Fibroblast of villous mesenchyme (primary cell): Measurements from ENCODE around the gene WDR44. TPM values are rescaled to one million over a fixed set of nuclear protein-coding genes. Genes with fewer than 3 reads are reported as not detected.

Source experiments
- DNase-seq: peaks from one replicate; pipeline ENCODE4 v3.0.0-alpha.2; 2010; ENCODE audit warnings: low read depth
- H3K4me3 ChIP-seq: 2 replicates; pipeline ENCODE4 v1.5.1; 2011; ENCODE audit warnings: low read depth, mild to moderate bottlenecking, low read length
- total RNA-seq: library from RNA; depleted of rRNA; stranded (reverse); fragments of >200 nt; gene quantifications from 2 replicates; pipeline ENCODE4 v1.2.3, GENCODE V29; 2012
- TF ChIP-seq, protein P1 (sequence below): IDR thresholded peaks from 2 replicates; pipeline ENCODE4 v1.5.1; 2012; ENCODE audit warnings: low read depth, mild to moderate bottlenecking, low read length; ENCODE audit not compliant: insufficient read depth

The WDR44 gene
- total RNA-seq, 1 donor, result 28.9 TPM

DNA sequence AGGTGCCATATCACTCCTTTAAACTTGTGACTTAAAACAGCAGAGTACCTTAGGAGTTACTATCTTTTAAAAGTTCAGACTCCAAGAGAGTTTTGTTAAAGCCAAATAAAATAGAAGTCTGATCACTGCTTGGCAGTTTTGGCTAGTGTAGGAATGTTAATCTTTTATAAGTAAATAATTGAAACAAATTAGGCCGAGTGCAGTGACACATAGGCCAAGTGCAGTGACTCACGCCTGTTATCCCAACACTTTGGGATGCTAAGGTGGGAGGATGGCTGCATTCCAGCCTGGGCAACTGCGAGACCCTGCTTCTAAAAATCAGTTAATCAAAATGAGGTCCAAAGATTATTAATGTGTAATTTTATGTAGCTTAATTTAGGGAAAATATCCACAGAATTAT, 37.2 kb downstream of the WDR44 start:
- TF ChIP-seq, protein P1, sequence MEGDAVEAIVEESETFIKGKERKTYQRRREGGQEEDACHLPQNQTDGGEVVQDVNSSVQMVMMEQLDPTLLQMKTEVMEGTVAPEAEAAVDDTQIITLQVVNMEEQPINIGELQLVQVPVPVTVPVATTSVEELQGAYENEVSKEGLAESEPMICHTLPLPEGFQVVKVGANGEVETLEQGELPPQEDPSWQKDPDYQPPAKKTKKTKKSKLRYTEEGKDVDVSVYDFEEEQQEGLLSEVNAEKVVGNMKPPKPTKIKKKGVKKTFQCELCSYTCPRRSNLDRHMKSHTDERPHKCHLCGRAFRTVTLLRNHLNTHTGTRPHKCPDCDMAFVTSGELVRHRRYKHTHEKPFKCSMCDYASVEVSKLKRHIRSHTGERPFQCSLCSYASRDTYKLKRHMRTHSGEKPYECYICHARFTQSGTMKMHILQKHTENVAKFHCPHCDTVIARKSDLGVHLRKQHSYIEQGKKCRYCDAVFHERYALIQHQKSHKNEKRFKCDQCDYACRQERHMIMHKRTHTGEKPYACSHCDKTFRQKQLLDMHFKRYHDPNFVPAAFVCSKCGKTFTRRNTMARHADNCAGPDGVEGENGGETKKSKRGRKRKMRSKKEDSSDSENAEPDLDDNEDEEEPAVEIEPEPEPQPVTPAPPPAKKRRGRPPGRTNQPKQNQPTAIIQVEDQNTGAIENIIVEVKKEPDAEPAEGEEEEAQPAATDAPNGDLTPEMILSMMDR, result no peak
- DNase-seq, result no peak
- no peak overlapping the region for H3K4me3 ChIP-seq

DNA sequence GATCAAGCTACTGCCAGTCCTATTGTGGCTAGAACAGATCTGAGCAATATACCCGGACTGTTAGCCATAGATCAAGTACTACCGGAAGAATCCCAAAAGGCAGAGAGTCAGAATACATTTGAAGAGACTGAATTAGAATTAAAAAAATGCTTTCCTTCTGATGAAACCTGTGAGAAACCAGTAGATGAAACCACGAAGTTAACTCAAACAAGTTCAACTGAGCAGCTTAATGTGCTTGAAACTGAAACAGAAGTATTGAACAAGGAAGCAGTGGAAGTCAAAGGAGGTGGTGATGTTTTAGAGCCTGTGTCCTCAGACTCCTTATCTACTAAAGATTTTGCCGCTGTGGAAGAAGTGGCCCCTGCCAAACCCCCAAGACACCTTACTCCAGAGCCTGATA, 46.8 kb downstream of the WDR44 start:
- TF ChIP-seq, protein P1, result no peak
- DNase-seq, result no peak
- no peak overlapping the region for H3K4me3 ChIP-seq

DNA sequence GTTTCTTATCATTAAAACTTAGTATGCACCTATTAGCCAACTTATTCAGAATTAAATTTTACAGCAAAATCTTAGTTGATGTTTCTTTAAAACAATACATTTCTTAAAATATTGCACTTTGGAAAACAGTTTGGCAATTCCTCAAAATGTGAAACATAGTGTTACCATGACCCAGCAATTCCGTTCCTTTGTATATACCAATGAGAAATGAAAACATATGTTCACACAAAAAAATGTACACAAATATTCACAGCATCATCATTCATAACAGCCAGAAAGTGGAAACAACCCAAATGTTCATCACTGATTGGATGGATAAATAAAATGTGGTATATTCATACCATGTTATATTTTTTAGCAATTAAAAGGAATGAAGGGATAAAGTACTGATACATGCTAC, 50.2 kb downstream of the WDR44 start:
- DNase-seq, result no peak
- no peak overlapping the region for H3K4me3 ChIP-seq
- TF ChIP-seq, protein P1, result no peak

DNA sequence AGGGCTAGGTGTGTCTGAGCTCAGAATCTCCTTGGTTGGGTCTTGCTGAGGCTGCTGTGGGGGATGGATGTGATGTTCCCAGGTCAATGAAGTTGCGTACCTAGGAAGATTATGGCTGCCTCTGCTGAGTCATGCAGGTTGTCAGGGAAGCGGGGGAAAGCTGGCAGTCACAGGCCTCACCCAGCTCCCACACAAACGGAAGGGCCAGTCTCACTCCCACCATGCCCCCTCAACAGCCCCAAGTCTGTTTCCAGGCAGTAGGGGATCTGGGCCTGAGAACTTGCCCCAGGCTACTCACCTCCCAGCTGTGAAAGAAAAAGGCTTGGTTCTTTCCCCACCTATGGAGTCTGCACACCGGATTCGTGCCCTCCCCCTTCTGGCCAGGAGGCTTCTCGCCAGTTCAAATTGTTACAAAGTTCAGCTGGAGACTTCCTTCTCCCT, 72.9 kb downstream of the WDR44 start:
- no peak overlapping the region for H3K4me3 ChIP-seq
- DNase-seq, result no peak
- TF ChIP-seq, protein P1, result no peak

DNA sequence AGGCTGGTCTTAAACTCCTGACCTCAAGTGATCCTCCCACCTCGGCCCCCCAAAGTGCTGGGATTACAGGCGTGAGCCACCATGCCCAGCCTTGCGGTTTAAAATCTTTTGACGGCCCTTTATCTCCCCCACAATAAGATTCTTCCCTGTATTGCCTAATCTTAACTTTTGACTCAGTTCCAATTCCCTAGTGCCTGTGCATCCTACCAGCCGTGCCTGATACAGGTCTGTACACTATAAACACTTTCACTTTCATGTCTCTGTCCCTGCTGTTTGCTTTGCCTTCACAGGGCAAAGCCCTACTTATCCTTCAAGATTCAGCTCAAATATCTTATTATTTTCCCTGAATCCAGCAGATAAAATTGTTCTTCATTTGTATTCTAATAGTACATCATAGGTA, 74.6 kb downstream of the WDR44 start:
- peak; percentile 82 for DNase-seq
- TF ChIP-seq, protein P1, result no peak
- no peak overlapping the region for H3K4me3 ChIP-seq

DNA sequence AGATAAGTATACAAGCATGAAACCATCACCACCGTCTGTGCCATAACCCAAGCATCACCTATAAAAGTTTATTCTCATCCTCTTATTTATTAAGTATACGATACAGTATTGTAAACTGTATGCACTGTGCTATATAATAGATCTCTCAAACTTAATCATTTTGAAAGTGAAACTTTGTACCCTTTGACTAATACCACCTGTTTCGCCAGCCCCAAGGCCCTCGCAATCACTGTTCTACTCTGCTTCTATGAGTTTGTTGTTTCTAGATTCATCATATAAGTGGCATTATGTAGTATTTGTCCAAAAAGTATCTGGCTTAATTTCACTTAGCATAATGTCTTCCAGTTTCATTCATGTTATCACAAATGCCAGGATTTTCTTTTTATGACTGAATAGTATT, 77.7 kb downstream of the WDR44 start:
- TF ChIP-seq, protein P1, result no peak
- no peak overlapping the region for H3K4me3 ChIP-seq
- no peak for DNase-seq

DNA sequence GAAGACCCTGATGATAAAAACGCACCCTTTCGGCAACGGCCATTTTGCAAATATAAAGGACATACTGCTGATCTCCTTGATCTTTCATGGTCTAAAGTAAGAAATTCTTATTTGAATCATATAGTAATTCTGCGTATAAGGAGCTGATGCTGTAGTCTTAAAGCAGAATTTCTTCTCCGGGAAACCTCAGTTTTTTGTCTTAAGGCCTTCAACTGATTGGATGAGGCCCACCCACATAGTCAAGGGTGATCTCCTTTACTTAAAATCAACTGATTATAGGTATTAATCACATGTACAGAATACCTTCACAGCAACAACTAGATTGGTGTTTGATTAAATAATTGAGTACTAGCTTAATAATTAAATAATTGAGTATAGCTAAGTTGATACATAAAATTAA, 86.9 kb downstream of the WDR44 start:
- TF ChIP-seq, protein P1, result no peak
- DNase-seq, result no peak
- H3K4me3 ChIP-seq, result no peak overlapping the region
